HG02970 (cell line): Measurements from ENCODE around the gene TROAP.

Source experiments
- ATAC-seq: cut with Tn5 transposase; IDR thresholded peaks from one replicate; pipeline ENCODE4 v1.9.1; 2021; ENCODE audit warnings: mild to moderate bottlenecking, moderate library complexity, moderate number of reproducible peaks; ENCODE audit not compliant: unreplicated experiment, low FRiP score

Gene TROAP

DNA sequence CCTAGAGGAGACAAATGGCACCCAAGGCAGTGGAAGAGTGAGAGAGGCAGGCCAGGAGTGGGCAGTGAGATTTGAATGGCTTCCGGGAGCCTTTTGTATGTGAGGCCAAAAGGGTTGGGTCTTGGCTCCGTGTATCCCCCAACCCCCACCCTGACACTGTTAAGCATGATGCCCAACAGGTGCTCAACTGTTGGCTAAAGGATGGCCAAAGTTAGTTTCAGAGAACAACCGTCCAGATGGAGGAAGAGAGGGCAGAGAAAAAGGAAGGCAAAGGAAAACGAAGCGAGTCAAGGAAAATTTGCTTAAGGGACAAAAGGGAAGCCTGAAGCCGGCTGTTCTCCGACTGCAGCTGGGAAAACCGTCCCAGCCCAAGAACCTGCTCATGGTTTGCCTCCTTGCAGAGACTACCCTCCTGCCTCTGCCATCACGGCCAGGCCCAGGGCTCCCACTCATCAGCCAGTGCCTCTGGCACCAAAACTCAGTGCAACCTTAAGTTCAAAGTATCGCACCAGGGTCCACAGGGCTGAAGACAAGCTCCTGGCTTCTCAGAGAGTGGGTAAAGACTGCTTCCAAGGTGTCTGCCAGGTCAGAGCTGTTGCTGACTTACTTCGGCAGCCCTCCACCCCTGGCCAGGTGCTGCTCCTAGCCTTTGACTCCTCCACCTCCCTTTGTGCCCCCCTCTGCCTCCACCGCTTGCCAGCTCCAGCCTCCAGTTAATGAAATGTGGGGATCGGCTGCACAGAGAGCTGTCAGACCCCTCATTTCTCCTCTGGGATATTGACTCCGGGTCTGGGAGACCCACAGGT, 18.1 kb downstream of the TROAP start:
- ATAC-seq = no peak

- no peak for ATAC-seq
Observed at GRCh38 chr12:49341777-49342065, 18.7 kb downstream of the TROAP start.

DNA sequence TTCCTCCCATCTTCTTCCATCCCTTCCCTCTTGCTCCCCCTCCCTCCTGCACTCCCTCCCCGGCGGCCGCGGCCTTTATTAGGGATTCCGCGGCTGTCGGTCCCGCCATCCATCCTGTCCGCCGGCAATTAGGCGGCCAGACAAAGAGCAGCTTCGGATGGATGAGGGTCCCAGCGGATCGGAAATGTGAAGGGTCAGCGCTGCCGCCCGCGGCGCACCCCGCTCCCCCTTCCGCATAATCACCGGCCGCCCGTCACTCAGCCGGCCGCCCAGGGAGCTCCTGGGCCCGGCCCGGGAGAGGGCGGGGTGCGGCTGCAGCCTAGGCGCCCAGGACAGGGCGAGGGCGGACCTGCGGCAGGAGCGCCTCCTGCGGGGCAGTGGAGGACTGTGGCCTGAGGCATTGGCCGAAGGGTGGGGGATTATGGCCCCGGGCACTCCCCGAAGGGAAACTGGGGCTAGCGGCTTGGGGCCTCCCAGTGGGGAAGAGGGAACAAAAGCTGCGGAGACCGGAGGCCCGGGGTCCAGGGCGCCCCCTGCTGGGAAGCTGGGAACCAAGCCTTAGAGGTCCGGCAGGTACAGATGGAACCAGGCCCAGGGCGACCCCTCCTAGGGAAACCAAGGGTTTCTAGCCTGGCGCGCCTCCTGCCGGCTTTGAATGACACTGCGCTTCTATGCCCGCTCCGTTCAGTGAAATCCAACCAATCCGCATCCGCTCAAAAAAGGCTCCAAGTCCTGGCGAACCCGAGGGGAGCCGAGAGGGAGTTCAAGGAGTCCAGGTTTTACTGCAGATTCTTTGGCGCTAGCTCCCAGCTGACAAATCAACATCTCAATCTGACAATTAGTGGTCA, 19.2 kb downstream of the TROAP start:
- ATAC-seq = peak; percentile 53

DNA sequence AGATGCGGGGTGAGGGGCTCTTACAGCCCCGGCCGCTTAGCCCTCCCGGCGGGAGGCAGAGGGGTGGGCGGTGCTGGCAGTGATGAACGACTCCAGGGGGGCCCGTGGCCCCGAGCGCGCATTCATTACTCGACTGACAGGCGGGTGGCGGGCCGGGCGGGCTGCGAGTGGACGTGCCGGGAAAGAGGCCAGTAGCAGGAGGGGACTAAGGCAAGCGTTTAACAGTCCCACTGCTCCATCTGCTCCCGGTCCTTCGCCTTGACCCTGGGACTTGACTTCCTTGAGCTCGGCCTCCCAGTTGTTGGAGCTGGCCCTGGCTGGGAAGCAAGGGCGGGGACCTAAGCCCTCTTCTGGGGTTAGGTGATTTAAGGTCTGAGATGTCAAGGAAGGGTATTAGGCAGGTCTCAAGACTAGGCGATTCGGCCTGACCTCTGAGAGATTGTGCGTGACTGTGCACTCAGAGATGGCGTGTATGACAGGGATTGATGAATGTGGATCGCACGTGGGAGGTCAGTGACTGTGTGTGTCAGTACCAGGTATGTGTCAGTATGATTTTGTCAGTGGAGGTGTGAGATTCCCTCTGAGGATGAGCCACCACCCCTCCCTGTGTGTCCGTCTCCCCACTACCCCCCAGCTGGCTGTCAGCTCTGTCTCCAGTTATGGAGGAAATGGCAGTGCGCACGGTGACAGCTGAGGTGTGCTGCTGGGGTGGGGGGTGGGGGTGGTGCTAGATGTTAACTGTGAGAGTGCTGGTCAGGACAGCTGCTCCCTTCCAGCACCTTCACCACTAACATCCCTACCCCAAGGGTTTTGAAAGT, 20.1 kb downstream of the TROAP start:
- ATAC-seq = no peak

GRCh38 chr12:49344486-49345050, 21.5 kb downstream of the TROAP start:
- no peak for ATAC-seq

DNA sequence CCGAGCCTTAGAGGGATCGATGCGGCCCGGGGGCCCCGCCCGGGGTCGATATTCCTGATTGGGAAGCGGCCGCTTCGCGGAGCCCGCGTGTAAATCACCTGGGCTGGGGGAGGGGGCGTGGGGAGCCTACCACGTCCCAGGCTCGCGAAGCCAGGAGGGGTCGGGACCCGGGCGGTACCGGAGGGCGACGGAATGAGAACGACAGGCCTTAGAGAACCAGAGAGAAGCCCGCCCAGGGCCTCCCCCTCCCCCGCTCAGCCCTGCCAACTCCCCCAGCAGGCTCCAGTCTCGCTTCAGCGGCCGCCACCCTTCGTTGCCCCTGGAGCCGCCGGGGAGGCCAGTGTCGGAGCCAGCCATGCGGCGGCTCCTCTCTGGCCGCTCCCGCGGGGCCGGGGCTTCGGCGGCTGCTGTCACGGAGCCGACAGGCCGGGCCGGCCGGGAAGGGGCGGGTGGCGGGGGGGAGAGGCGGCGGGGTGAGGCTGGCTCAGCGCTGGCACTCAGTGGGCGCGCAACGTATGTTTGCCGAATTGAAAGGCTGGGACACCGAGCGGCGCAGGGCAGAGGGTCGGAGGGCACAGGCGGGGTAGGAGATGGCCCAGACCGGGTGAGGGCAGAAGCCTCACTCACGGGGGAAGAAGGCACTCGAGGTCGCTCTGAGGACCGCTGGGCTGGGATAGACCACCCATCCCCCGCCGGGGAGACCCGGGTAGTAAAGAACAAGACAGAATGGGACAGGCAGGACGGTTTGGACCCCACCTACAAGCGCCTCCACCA, 22.2 kb downstream of the TROAP start:
- ATAC-seq = no peak

DNA sequence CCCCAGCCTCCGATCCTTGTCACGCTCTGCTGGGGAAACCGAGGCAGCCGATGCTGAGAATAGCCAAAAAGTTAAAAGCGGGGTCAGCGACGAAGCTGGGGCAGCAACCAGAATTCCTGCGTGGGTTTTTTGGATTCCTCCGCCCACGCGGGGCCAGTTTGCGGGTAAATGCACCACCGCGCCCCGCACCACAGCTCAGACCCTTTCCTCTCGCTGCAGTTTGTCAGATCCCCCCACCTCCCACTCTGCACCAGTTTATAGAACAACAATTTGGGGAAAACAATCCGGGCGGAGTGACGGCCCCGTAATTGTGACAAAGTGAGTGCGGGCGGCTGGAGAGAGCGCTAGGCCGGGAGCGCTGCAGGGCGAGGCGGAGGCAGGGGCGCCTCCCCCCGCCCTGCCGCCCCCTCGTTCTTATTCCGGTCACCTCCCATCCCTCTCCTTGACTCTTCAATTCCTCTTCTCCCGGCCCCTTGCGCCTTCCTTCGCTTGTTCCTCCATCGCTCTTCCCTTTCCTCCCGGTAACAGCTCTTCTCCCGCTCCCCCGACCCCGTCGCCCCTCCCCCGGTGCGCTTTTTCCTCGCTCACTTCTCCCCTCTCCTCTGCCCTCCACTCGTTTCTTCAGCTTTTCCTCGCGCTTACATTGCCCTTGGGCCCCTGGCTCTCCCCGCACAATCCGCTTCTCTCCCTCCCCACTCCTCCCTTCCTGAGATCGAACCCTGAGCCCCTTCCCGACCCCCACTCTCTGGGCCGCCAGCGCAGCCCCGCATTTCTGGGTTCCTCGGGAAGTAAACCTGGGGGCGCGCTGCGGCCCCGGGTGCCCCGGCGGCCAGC, 23.0 kb downstream of the TROAP start:
- no peak for ATAC-seq

DNA sequence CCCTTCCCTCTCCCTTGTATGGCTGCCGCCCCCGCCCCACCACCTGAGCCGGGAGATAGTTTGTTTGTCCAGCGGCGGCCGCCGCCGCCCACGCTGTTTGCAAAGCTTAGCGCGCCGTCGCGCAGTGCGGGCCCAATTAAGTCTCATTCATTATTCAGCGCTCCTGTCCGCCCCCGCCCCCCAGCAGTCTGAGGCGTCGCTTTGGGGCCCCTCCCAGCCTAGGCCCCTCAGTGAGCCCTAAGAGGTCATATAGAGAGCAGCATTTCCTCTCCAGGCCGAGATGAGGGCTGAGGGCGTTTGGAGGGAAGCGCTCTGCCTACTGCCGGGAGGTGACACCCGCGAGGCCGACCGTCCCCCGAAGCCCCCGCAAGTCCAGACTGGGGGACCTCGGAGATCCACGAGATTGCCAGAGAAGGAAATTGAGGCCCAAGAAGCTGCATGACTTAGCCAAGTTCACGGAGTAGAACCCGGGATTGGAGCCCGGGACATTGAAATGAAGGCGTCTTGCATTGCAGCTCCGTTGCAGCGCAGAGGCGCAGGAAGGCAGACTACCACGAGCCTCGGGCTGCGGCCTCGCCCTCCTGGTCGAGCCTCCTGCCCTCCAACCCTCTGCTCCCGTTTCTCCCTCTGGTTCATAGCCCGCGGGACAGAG, 23.7 kb downstream of the TROAP start, which contains the start of gene DNAJC22:
TSS of gene DNAJC22 (plus strand) at position 230 of the 652 bp plus-strand sequence. CDS start 1,985 bp downstream, outside the sequence.
- ATAC-seq = no peak

GRCh38 chr12:49347311-49348193, 24.5 kb downstream of the TROAP start:
- no peak for ATAC-seq

GRCh38 chr12:49348781-49349180, 25.7 kb downstream of the TROAP start:
- no peak for ATAC-seq

GRCh38 chr12:49349266-49349665, 26.2 kb downstream of the TROAP start:
- ATAC-seq = no peak

DNA sequence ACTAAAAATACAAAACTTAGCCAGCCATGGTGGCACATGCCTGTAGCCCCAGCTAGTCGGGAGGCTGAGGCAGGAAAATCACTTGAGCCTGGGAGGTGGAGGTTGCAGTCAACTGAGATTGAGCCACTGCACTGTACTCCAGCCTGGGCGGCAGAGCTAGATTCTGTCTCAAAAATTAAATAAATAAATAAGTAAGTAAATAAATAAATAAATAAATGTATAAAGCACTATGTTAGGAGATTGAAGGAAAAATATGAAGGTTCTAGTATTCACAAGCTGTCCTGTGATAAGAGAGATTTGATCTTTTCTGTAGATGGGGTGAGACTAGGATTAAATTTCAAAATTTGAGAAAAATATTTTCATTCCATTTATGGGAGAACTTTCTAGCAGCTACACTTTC, 29.3 kb downstream of the TROAP start:
- no peak for ATAC-seq

GRCh38 chr12:49355913-49356312, 32.9 kb downstream of the TROAP start:
- ATAC-seq = no peak

DNA sequence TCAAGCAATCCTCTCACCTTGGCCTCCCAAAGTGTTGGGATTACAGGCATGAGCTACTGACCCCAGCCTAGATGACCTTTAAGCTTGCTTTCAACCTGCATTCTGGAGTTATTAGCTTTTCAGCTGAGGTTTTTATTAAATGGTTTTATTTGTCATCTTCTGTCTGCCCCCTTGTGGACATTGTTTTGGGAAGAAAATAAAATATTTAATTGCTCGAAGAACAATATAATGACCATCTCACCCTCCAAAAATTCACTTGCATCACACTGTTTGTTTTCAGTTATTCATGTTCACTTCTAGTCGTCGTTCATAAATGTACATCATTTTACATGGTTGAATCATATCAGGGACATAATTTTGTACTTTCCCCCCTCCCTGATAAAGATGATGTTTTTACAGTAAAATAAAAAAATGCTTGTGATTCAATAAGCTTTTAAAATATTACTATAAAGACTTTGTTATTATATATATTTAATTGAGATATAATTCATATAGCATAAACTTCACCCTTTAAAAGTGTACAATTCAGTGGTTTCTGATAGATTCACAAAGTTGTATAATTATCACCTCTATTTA, 34.1 kb downstream of the TROAP start:
- ATAC-seq = no peak

GRCh38 chr12:49358483-49359141, 35.6 kb downstream of the TROAP start:
- ATAC-seq = no peak

DNA sequence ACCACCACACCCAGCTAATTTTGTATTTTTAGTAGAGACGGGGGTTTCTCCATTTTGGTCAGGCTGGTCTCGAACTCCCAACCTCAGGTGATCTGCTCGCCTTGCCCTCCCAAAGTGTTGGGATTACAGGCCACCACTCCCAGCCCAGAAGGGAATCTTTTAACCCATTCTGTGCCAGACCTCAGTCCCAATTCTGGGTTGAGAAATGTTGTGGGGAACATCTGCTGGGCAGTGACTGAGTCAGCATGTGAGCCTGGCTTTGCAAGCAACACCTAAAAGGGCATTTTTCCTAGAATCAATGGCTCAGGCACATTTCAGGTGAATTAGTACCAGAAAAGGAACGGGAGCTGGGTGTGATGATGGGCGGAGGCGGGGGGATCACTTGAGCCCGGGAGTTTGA, 36.6 kb downstream of the TROAP start:
- ATAC-seq = no peak

DNA sequence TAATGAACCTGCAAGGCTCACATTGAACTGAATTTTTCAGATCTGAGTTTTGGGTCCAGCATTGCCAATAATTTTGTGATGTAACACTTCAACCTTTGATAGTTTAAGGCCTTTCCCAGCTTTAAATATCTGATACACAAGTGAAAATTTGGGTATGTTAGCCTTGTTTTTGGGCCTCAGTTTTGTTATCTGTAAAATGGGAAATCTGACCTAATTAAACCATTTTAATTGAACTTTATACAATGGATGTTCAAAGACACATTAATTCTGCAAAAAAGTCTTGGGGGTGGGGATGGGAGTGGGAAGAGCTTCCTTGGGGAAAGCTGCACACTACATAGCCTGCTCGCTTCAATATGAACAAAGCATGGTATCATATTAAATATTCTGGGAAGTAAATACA, 39.0 kb downstream of the TROAP start:
- ATAC-seq = no peak
